PC-9 (cell line): ENCODE data around the gene CD99L2. TPM values are rescaled to one million over a fixed set of nuclear protein-coding genes. Genes with fewer than 3 reads are reported as not detected.

Experiments
- BruUV-seq: library from RNA; stranded (reverse); fragments of 400-500 nt; replicated peaks from 2 replicates; lab custom pipeline; 2021; lab: Mats Ljungman, UMichigan
- CTCF ChIA-PET: fragments of 300-600 bp; sonication (Branson Sonifier 250); formaldehyde crosslinking; loops from one replicate; lab custom pipeline; 2022; ENCODE audit warnings: antibody characterized with exemption; lab: Charles Lee
- POLR2A ChIA-PET: fragments of 300-600 bp; sonication (Branson Sonifier 250); formaldehyde crosslinking; loops from one replicate; lab custom pipeline; 2022; ENCODE audit warnings: antibody characterized with exemption; ENCODE audit not compliant: unreplicated experiment; lab: Charles Lee
- DNase-seq, 2 experiments: peaks; one replicate each; pipeline versions ENCODE4 v3.0.0 to v3.0.0-alpha.2; 2015 to 2022; ENCODE audit warnings: mixed read lengths in 1 of 2
- H2AFZ ChIP-seq: fragments of 200-600 bp; sonication (generic); 2 replicates; pipeline ENCODE4 v1.8.1; 2017; ENCODE audit warnings: antibody characterized with exemption
- H3F3A ChIP-seq: fragments of 200-600 bp; sonication (generic); 2 replicates; pipeline ENCODE4 v1.8.1; 2017; ENCODE audit warnings: antibody characterized with exemption, mild to moderate bottlenecking, low read depth; ENCODE audit not compliant: insufficient read depth
- H3K27ac ChIP-seq: fragments of 200-600 bp; sonication (generic); 2 replicates; pipeline ENCODE4 v1.6.1; 2016; ENCODE audit warnings: mixed run types
- H3K27me3 ChIP-seq: fragments of 200-600 bp; sonication (generic); 2 replicates; pipeline ENCODE4 v1.6.1; 2016; ENCODE audit warnings: low read depth, mixed run types; ENCODE audit not compliant: insufficient read depth
- H3K36me3 ChIP-seq: fragments of 200-600 bp; sonication (generic); 2 replicates; pipeline ENCODE4 v1.6.1; 2016; ENCODE audit warnings: low read depth, mixed run types
- H3K4me1 ChIP-seq: fragments of 200-600 bp; sonication (generic); replicated peaks from 2 replicates; pipeline ENCODE4 v1.6.1; 2016; ENCODE audit warnings: mixed run types; ENCODE audit not compliant: insufficient read depth
- H3K4me2 ChIP-seq: fragments of 200-600 bp; sonication (generic); 2 replicates; pipeline ENCODE4 v1.6.1; 2017; ENCODE audit warnings: mixed run types
- H3K4me3 ChIP-seq: fragments of 200-600 bp; sonication (generic); 2 replicates; pipeline ENCODE4 v1.6.1; 2016; ENCODE audit warnings: mixed run types
- H3K79me2 ChIP-seq: fragments of 200-600 bp; sonication (generic); 2 replicates; pipeline ENCODE4 v1.6.1; 2017; ENCODE audit warnings: low read depth, mixed run types
- H3K9me2 ChIP-seq: fragments of 200-600 bp; sonication (generic); 2 replicates; pipeline ENCODE4 v1.8.1; 2017; ENCODE audit warnings: mild to moderate bottlenecking; ENCODE audit not compliant: insufficient read depth
- H3K9me3 ChIP-seq: fragments of 200-600 bp; sonication (generic); 2 replicates; pipeline ENCODE4 v1.8.1; 2016; ENCODE audit warnings: low read depth; ENCODE audit not compliant: insufficient read depth
- H4K20me1 ChIP-seq: fragments of 200-600 bp; sonication (generic); 2 replicates; pipeline ENCODE4 v1.8.1; 2017; ENCODE audit not compliant: insufficient read depth
- CTCF ChIP-seq: fragments of 200-600 bp; sonication (generic); conservative IDR thresholded peaks from 2 replicates; pipeline ENCODE4 v1.6.1; 2017; ENCODE audit warnings: mixed run types, antibody characterized with exemption, mild to moderate bottlenecking, moderate library complexity
- EZH2 ChIP-seq: fragments of 200-600 bp; sonication (generic); IDR thresholded peaks from 2 replicates; pipeline ENCODE4 v1.8.0; 2017; ENCODE audit warnings: antibody characterized with exemption, low read depth
- intact Hi-C: fragments of 100-400 bp; cut with micrococcal nuclease; formaldehyde crosslinking; loops from one replicate; pipeline ENCODE4 v1.10.0; 2022; ENCODE audit not compliant: unreplicated experiment
- total RNA-seq: library from RNA; stranded (reverse); gene quantifications from 2 replicates; pipeline ENCODE4 v1.2.3, GENCODE V29; 2021

CD99L2 gene
- total RNA-seq, 1 experiment from 2014 or later, result 22.5 TPM

- CTCF ChIA-PET, result no interaction called here
- Histone ChIP-seq H3K4me3 (no peak overlapping the region), H3K9me3 (no peaks in the 10 kb centered on the region), H3K4me1 (no peaks in the 10 kb centered on the region), H2AFZ (no peak overlapping the region), H3K9me2 (no peaks in the 10 kb centered on the region), H3K27me3 (no peaks in the 10 kb centered on the region), H3F3A (peaks cover 4% of the 10 kb centered on the region; the same call in 1 of the 2 replicates), H3K27ac (no peak overlapping the region), H4K20me1 (no peaks in the 10 kb centered on the region), H3K4me2 (no peak overlapping the region), H3K36me3 (no peaks in the 10 kb centered on the region), H3K79me2 (no peaks in the 10 kb centered on the region)
- TF ChIP-seq CTCF, result no peak
- TF ChIP-seq EZH2, result no peak
- DNase-seq, result no peak
- intact Hi-C loops, result no loop called here
- BruUV-seq, result no TSS peak
- POLR2A ChIA-PET, result no interaction called here
These were observed 132.6 kb downstream of the CD99L2 start for GRCh38 chrX:150765782-150766350.

- ChIA-PET POLR2A (no interaction called here), CTCF (no interaction called here)
- Histone ChIP-seq H3K4me2 (no peak overlapping the region), H3F3A (peaks cover 4% of the 10 kb centered on the region; the same call in 1 of the 2 replicates), H3K36me3 (no peaks in the 10 kb centered on the region), H3K27ac (no peak overlapping the region), H3K4me1 (no peaks in the 10 kb centered on the region), H4K20me1 (no peaks in the 10 kb centered on the region), H3K9me2 (no peaks in the 10 kb centered on the region), H3K9me3 (no peaks in the 10 kb centered on the region), H2AFZ (no peak overlapping the region), H3K27me3 (no peaks in the 10 kb centered on the region), H3K4me3 (no peak overlapping the region), H3K79me2 (no peaks in the 10 kb centered on the region)
- TF ChIP-seq EZH2 (no peak), CTCF (no peak)
- DNase-seq, result no peak
- no TSS peak for BruUV-seq
- intact Hi-C loops, result no loop called here
These were observed 133.2 kb downstream of the CD99L2 start for GRCh38 chrX:150765237-150765636.

GRCh38 chrX:150763810-150764209 is 134.7 kb downstream of the CD99L2 start:
- no peaks in the 10 kb centered on the region for H3K27me3 ChIP-seq
- no peak overlapping the region for H3K4me3 ChIP-seq
- H3K9me3 ChIP-seq, result no peaks in the 10 kb centered on the region
- POLR2A ChIA-PET, result no interaction called here
- H3K27ac ChIP-seq, result no peak overlapping the region
- no peaks in the 10 kb centered on the region for H3K9me2 ChIP-seq
- BruUV-seq, result no TSS peak
- H3F3A ChIP-seq, result peaks cover 4% of the 10 kb centered on the region; the same call in 1 of the 2 replicates
- DNase-seq, result no peak
- H3K4me1 ChIP-seq, result no peaks in the 10 kb centered on the region
- H4K20me1 ChIP-seq, result no peaks in the 10 kb centered on the region
- intact Hi-C loops, result no loop called here
- no peak overlapping the region for H2AFZ ChIP-seq
- CTCF ChIA-PET, result no interaction called here
- no peaks in the 10 kb centered on the region for H3K36me3 ChIP-seq
- TF ChIP-seq CTCF, result no peak
- H3K79me2 ChIP-seq, result no peaks in the 10 kb centered on the region
- H3K4me2 ChIP-seq, result no peak overlapping the region
